NCI-H510A (cell line): Measurements from ENCODE around the gene APBA2.

Experiments used
- DNase-seq: peaks from one replicate; lab custom pipeline; 2025; lab: John Stamatoyannopoulos, UW

Gene APBA2

DNA sequence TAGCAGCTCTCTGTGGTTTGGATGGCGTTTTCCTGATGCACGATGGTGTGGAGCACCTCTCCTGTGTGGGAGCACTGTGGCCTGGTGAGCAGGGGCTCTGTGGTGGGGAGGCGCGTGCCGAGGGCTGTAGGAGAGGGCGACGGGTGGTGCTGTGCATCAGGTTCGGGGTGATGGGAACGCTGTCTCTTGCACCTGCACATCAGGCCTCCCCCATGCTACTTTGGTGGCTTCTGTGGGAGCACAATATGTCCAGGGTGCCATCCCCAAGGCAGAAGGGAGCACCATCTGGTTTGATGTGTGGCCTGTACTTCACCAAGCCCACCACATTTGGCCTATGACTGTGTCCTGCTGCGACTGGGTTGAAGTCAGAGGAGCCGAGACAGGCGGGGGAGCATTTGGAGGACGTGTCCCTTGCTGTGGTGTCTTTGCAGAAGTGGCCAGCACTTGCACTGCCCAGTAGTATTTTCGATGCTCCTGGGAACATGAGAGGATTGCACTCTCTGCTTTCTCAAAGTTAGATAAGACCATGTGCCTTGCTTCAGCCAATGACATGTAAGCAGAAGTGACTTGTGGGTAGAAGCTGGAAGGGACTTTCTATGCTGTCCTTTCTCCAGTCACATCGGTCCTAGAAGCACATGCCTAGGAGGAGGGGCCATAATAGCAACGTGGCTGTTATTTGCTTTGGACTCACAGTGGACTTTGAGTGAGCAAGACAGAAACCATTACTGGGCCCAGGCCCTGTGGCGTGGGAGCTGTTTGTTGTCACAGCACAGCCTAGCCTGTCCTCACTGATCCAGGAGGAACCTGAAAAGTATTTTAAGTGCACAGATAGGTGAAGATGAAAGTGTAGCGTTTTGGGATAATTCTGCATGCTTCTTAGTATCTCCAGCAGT, 72.1 kb downstream of the APBA2 start:
- no peak for DNase-seq

DNA sequence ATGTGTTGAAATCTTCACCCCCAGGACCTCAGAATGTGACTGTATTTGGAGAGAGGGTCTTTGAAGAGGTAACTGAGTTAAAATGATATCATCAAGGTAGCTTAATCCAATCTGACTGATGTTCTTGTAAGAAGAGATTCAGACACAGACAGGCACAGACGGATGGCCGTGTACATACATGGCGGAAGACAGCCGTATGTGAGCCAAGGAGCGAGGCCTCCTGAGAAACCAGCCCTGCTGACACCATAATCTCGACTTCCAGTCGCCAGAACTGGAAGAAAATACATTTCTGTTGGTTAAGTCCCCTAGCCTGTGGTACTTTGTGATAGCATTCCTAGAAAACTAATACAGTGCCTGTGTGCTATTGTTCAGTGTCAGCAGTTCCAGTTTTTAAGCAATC, 73.6 kb downstream of the APBA2 start:
- no peak for DNase-seq

DNA sequence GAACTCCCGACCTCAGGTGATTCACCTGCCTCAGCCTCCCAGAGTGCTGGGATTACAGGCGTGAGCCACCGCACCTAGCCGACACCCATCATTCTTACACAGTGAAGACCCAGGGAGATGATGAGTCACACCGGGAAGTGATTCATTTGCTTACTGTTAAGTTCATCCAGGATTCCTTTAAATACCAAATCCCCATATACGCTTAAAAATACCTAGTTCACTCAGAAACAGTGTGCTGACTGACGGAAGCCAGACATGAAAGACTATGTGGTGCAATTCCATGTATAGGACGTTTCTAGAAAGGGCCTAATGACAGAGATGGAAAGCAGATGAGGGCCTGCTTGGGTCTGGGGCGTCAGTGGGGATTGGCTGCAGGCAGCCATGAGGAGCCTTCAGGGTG, 75.2 kb downstream of the APBA2 start:
- DNase-seq, result no peak

DNA sequence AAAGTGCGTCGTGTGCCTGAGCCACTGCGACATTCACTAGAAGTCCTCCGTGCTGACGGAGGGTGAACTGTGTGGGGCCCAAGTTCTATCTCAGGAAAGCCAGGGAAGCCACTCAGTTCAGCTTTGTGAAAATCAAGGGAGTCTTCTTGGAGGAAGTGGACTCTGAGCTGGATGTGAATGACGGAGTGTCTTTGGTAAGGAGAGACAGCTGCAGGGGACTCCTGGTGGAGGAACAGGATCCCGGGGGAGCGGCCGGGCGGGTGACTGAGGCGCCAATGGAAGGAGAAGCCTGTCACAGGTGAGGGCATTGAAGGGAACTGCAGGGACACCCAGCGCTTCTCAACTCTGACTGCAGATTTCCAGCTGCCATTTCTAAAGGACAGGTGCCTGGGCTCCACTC, 75.6 kb downstream of the APBA2 start:
- DNase-seq, result no peak

DNA sequence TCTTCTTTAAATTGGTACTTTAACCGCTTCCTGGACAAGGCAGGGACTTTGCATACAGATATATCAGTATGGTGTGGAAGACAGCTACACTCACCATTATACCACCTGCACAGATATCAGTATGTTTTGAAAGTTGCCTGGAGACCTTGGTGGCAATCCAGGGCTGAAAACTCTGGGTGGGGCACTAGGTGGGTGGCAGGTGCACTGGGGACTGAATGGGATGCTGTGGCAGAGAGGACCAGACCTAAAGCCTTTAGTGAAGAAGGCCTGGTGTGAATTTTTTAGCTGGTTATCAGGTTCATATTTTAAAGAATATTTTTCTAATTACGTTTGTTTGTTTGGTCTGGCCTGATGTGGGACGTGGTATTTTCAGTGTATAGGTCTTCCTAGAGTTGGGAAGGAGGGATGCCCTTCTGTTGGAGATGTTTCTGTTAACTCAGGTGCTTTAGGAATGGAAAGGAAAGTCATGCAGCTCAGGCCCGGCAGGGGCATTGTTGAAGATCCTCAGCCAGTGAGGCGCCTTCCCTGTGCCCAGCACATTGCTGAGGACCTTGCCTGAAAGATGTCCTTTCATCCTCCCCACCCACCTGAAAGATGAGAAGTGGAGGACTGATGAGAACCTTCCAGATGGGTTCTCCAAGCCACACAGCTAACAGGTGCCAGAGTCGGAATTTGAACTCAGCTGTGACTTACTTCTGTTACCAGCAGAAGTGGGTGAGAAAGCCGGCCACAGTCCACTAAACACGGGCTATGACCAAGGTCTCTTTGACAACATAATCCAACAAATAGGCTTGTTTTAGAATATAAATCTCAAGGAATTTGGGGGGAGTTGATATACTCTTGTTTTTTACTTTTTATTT, 77.3 kb downstream of the APBA2 start:
- no peak for DNase-seq

DNA sequence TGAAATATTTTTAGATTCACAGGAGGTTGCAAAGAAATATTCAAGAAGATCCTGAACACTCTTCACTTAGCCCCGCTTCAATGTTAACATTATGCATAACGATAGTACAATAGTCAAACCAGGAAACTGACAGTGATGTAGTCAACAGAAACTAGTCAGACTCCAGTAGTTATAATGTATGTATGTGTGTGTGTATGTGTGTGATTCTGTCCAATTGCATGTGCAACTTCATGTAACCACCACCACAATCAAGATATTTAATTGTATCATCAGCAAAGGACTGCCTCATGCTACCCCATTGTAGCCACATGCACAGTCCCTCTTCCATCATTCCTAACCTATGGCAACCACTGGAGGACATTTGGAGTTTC, 77.9 kb downstream of the APBA2 start:
- DNase-seq, result no peak

DNA sequence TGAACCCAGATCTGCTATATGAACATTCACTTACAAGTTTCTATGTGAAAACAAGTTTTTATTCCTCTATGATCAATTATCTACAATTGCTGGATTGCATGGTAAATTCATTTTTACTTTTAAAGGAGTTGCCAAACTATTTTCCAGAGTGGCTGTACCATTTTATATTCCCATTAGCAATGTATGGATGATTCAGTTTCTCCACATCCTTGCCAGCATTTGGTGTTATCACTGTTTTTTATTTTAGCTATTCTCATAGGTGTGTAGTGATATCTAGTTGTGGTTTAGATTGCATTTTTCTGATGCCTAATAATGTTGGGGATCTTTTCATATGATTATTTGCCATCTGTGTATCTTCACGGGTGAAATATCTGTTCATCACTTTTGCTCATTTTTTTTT, 78.3 kb downstream of the APBA2 start:
- DNase-seq, result no peak

DNA sequence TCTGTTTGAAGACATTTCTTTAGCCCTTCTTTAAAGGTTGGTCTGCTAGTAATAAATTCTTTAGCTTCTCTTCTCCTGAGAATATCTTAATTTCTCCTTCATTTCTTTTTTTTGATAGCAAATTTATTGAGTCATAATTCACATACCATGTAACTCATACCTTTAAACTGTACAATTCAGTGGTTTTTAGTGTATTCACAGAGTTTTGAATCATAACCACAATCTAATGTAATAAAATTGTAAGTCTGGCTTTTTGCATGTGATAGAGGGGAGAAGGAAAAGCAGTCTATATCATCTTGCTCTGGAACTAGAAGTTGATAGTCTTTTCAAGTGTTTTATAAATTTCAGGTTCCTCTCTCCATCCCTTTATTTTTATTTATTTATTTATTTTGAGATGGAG, 81.3 kb downstream of the APBA2 start:
- DNase-seq, result no peak

DNA sequence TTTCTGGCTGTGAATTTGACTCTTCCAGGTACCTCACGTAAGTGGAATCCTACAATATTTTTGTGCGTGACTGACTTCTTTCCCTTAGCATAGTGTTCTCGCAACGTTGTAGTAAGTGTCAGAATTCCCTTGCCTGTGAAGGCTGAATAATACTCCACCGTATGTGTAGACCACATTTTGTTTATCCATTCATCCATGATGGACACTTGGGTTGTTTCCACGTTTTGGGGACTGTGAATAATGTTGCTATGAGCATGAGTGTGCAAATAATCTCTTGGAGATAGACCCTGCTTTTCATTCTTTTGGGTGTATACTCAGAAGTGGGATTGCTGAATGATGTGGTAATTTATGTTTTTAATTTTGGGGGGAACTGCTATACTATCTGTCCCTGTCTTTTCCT, 82.2 kb downstream of the APBA2 start:
- no peak for DNase-seq

DNA sequence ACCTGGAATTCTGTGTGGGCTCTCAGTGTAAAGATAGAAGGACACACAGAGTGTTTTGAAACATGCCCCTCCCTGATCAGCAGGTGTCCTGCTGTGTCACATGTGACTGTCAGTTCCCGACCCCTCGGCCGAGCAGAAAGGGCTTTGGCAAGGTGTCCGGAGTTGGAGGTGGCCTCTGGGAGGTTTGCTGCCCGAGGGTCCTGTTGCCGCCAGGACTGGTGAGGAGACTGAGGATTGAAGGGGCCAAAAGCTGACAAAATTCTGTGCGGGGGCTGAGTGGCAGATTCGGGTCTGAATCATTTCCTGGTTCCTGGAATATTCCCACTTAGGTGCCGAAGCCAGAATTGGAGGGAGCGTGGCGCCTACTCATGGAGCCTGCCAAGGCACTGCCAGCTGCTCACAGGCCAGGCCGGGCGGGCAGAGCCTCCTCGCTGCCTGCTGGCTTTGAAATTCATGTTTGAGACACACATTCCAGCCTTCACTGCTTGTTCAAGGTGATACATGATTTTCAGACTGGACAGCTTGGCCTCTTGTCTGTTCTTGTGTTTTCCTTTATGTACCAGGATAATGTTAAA, 83.8 kb downstream of the APBA2 start:
- no peak for DNase-seq

DNA sequence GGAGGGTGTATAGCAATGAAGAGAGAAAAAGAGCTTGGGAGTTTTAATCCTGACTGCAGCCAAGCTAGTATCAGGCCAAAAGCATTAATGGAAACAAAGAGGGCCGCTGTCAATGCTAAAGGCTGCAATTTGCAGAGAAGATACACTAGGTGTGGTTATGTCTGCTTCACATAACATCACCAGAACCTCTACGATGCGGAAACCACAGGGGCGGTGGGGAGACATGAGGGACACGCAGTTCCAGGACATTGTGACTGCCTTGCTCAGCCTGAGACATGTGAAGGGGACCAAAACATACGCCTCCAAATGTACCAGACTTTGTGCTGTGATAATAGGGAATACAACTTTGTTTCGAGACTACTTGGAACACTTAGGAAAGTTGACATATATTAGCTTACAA, 88.4 kb downstream of the APBA2 start:
- no peak for DNase-seq

DNA sequence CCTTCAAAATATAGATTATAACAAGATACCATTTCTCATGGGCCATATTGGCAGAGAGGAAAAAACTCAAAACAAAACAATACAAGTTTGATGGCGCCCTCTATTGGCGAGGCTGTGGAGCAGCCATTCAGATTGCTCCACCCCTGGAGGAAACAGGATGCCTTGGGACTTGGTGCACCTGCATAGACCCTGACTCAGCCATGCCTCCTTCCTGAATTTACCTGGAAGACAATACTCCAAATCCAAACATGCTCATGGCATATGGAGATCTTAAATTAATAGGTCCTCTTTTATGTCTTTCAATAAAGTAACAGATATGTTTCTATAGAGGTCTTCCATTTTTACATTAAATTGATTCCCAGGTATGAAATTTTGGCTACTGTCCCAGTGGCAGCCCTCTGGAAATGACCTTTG, 90.0 kb downstream of the APBA2 start:
- peak; percentile 33 for DNase-seq

DNA sequence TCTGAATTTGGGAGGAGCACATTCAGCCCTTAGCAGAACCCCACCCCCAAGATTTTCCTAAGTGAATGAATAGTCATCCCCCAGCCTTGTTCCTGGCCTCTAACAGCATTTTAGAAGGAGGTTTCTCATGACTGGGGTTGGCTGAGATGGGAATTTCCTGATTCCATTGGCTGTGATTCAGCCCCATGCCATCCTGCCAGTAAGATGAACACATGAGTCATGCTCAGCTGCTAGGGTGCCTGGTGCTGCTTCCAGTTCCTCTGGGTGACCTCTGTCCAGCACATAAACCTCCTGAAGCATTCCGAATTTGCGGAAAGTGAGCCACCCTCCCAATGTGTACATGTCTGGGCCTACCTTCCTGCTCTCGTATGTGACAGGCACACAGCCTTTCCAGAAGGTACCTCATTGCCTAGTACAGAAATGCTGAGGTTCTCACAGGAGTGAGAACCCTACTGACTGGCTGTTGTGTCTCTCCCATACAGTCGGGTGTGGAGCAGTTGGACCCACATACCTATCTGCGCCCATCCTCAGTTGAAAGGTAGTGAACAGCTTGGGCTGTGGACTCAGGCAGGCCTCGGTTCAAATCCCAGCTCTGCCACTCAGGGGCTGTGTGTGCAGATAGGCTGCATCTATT, 91.7 kb downstream of the APBA2 start:
- DNase-seq, result no peak

DNA sequence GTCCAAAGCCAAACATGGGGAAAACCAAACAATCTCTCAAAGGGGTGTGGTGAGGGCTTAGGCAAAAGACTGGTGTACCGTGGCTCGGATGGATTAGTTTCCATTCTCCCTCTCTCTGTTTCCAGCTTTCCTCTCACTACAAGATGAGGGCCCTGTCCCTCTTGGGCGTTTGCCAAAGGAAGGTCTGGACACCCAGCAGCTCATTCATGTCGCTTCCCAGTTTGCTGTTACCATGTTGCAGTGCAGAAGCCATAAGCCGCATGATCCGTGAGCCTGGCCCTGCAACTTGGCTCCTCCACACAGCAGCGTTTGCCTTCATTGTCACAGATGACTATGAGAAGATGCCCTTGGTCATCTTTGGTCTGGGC, 92.2 kb downstream of the APBA2 start:
- no peak for DNase-seq

DNA sequence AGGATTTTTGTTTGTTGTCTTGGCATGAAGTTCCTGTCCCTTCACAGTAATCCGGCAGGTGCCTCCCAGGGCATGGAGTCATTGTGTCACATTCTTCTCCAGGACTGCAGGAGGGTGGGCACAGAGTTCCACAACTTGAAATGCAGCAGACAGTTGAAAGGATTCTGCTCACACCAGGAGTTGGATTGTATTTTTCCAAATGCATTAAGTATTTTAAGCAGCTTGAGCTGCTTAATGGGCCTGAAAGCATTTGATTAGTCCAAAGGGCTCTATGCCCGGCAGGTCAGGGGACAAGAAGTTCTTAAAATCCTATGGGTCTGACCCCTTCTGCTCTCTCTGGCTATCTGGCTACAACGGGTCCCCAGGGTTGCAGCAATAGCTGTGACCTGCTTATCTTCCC, 92.9 kb downstream of the APBA2 start:
- no peak for DNase-seq

DNA sequence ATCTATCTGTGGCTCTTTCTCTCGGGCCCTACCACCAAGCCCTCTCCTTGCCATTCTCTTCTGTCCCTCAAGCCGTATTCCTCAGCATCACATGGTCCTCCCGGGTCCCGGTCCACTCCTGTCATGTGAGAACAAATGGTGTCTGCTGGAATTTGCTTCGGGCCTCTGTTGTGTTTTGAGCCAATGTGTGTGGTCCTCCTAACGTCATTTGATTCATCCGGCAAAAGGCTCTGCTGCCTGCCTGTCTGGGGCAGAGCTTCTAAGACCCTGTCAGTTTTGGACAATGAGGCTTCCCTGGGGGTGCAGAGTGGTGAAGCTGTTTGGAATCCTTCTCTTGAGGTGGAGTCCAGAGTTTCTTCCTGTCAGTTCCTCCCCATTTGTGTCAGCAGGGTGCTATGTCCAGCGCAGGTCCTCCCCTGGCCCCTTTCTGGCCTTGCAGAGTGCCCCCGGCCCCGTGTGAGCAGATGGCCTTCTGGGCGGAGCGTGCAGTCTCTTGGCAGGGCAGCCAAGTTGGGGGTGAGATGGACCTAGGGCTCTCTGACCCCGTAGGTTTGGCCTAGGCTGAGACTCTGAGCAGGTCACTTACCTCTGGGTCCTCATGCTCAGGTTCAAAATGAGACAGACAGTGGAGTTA, 93.6 kb downstream of the APBA2 start:
- DNase-seq, result no peak

DNA sequence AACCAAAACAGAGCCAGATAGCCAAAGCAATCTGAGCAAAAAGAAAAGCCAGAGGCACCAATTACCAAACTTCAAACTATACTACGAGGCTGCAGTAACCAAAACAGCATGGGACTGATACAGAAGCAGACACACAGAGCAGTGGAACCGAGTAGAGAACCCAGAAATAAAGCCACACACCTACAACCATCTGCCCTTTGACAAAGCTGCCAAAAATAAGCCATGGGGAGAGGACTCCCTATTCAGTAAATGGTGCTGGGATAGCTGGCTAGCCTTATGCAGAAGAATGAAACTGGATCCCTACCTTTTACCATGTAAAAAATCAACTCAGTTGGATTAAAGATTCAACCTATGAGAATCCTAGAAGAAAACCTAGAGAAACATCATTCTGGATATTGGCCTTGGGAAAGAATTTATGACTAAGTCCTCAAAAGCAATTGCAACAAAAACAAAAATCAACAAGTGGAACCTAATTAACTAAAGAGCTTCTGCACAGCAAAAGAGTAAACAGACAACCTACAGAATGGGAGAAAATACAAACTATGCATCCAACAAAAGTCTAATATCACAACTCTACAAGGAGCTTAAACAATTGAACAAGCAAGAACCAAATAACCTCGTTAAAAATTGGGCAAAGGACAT, 95.1 kb downstream of the APBA2 start:
- no peak for DNase-seq

DNA sequence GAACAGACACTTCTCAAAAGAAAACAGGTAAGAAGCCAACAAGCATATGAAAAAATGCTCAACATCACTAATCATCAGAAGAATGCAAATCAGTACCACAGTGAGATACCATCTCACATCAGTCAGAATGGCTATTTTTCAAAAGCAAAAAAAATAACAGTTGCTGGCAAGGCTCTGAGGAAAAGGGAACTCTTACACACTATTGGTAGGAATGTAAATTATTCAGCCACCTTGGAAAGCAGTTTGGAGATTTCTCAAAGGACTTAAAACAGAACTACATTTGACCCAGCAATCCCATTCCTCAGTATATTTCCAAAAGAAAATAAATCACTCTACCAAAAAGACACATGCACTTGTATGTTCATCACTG, 95.6 kb downstream of the APBA2 start:
- no peak for DNase-seq

DNA sequence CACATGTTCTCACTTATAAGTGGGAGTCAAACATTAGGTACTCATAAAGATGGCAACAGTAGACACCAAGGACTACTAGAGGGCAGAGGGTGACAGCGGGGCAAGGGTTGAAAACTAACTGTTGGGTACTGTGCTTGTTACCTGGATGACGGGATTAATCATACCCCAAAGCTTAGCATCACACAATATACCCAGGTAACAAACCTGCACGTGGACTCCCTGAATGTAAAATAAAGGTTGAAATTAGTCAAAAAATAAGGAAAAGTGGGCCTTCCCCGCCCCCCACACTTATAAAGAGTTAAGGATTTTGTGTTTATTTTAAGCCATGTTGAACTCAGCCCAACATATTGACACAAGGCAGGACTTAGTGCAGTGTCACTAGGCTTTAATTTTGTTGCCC, 96.1 kb downstream of the APBA2 start:
- no peak for DNase-seq

DNA sequence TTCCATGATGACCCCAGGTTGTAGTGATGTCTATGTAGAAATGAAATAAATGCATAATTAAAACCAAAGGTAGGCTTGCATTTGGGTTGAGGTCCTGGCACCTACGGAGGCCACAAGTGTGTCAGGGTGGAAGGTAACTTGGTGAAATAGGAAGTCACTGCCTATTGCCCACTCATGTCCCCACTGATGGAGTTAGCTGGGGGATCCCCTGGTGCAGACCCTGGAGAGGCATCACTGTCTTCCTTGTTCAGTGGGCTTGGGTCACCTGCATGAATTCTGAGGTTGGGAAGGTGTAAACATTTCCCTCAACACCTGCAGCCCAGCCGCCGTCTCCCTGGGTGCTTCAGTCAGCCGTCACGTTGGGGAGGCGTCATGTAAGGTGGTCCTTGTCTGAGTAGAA, 97.1 kb downstream of the APBA2 start:
- no peak for DNase-seq

DNA sequence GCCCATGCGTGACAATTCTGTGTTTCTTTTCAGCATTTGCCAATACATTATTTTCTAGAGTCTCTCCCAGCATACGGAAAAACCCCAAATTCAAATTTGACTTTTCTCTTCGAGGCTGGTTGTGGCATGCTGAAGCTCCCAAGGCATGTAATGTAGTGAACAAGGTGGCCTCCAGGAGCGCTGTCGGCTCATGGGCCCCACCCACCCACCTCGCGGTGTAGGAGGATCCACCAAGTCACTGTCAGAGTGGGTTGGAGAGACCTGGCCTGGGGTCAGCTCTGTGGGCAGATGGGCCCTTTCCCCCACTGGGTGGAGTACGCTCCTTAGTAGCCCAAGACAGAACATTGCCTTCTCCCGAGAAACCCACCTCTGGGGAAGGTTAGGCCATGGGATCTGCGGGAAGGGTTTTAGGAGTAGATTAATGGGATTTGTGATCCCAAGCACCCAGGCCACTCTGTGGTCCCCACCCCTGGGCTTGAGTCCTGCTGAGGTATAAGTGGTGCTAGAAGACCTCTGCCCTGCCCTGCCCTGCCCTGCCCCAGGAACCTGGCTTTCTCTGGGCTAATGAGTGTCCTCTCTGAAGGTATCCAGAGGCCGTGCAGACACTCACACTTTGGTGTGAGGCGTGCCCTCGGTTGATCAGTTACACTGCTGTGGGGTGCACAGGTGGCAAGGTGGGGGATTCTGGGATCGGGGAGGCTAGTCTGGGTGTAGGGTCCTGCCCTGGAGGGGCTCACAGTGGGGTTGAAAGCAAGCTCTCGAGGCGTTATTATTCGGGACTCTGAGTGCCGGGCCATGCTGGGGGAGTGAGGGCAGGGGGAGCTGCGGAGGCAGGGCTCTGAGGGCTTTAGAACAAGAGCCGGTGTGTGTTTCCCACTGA, 97.9 kb downstream of the APBA2 start:
- DNase-seq, result no peak
